Kidney epithelial cell (primary cell): ENCODE data around the gene AKAP13. TPM values are rescaled to one million over a fixed set of nuclear protein-coding genes. Genes with fewer than 3 reads are reported as not detected.

Experiments used
- DNase-seq: peaks from one replicate; pipeline ENCODE4 v3.0.0-alpha.2; 2010; ENCODE audit warnings: low read depth
- H3K27me3 ChIP-seq: 2 replicates; pipeline ENCODE4 v1.6.0; 2011; ENCODE audit warnings: low read length; ENCODE audit not compliant: control insufficient read depth, insufficient read depth
- H3K36me3 ChIP-seq: 2 replicates; pipeline ENCODE4 v1.5.1; 2011; ENCODE audit warnings: low read length; ENCODE audit not compliant: control insufficient read depth, insufficient read depth
- H3K4me3 ChIP-seq: 2 replicates; pipeline ENCODE4 v1.5.1; 2011; ENCODE audit warnings: low read depth, mild to moderate bottlenecking, control low read depth, low read length
- total RNA-seq: library from RNA; depleted of rRNA; stranded (reverse); fragments of >200 nt; gene quantifications from 2 replicates; pipeline ENCODE4 v1.2.3, GENCODE V29; 2015
- TF ChIP-seq, protein P1 (sequence below): IDR thresholded peaks from 2 replicates; pipeline ENCODE4 v1.5.1; 2011; ENCODE audit warnings: mild to moderate bottlenecking, moderate library complexity, low read length, control low read depth, inconsistent platforms; ENCODE audit not compliant: insufficient read depth, poor library complexity, severe bottlenecking

The AKAP13 gene
- total RNA-seq, 1 donor from 2014 or later: 54.0 TPM

DNA sequence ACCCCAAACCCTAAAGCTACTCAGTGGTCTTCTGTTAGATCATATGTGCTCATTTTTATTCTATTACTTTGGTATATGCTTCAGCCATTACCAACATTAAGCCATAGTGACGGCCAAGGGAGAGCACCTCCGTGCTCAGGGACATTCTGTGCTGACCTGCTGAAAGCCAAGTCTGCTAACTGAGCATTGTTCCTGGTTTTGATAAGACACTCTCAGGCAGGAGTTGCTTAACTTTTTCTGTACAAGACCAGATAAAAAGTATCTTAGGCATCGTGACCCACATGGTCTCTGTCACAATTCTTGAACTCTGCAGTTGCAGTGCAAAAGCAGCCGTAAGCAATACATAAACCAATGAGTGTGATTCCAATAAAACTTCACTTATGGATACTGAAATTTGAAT is 313.7 kb downstream of the AKAP13 start:
- TF ChIP-seq, protein P1, sequence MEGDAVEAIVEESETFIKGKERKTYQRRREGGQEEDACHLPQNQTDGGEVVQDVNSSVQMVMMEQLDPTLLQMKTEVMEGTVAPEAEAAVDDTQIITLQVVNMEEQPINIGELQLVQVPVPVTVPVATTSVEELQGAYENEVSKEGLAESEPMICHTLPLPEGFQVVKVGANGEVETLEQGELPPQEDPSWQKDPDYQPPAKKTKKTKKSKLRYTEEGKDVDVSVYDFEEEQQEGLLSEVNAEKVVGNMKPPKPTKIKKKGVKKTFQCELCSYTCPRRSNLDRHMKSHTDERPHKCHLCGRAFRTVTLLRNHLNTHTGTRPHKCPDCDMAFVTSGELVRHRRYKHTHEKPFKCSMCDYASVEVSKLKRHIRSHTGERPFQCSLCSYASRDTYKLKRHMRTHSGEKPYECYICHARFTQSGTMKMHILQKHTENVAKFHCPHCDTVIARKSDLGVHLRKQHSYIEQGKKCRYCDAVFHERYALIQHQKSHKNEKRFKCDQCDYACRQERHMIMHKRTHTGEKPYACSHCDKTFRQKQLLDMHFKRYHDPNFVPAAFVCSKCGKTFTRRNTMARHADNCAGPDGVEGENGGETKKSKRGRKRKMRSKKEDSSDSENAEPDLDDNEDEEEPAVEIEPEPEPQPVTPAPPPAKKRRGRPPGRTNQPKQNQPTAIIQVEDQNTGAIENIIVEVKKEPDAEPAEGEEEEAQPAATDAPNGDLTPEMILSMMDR: no peak
- H3K36me3 ChIP-seq: no peaks in the 10 kb centered on the region
- no peak for DNase-seq
- H3K4me3 ChIP-seq: no peak overlapping the region
- no peaks in the 10 kb centered on the region for H3K27me3 ChIP-seq

DNA sequence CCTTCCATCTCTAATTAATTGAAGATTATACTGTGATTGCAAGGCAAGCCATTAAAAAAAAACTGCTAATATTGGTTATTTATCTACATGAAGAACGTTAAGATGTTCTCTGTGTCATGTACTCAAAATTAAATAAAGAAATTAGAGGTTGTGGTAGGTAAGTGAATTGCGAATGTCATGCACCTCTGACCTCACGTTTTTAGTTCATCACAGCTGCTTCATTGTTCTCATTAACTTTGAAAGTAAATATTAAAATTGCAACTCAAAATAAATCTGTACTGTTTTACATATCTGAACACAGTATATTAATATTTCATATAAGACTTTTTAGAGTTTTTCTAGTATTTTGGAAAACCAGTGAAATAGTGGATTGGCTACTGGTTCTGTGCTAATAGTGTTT is 320.4 kb downstream of the AKAP13 start:
- Histone ChIP-seq H3K27me3 (no peaks in the 10 kb centered on the region), H3K36me3 (no peaks in the 10 kb centered on the region), H3K4me3 (no peak overlapping the region)
- TF ChIP-seq, protein P1: no peak
- no peak for DNase-seq

DNA sequence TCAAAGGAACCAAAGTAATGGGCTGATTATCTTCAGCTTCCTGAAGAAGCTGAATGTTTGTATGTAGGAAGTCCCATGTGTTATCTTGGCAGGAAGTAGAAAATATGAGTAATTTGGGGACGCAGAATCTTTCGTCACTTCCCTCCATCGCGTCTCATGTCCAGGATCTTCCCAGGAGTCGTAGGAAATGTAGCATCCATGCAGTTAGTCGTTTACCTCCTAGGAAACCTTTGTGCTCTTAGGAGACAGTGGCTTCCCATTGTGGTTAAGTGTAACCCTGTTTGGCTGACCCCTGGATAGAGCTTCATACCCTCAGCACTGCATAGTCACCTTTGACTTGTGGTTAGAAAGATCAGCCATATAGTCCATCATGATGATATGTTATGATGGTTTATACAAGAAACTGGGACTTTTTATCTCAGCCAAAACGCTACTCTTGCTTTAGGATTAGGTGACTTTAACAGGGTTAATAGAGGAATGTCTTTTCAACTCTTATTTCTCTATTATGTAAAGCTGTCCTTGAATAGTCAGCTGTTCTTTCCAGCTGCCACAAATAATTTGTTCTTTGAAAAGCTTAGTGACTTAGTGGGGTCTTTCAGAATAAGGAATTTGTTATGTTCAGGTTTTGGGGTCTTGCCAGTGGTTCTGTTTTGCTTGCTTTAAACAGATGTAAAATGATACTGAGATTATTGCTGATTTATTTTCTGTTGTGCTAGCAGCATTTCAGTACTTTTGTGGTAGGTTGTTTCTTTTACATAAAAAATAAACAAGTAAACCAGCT is 322.1 kb downstream of the AKAP13 start:
- Histone ChIP-seq H3K27me3 (no peaks in the 10 kb centered on the region), H3K4me3 (no peak overlapping the region), H3K36me3 (no peaks in the 10 kb centered on the region)
- TF ChIP-seq, protein P1: no peak
- no peak for DNase-seq

DNA sequence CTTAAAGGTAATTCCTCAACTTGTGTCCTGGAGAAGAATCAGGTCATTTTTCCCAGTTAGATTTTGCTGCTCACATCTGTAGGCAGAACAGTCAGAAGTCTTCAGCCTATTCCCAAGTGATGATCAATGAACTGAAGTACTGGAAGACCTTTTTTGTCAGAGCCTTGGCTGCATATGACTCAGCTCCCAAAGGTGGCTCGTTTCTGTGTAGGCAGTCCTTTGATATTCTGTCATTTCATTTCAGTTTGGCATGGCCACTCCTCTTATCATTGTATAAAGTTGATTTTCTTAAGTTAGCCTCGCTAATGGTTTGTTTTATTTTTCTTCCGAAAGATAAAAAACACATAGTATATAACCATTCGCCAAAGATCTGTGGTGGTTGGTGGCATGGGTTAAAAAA is 323.7 kb downstream of the AKAP13 start:
- H3K36me3 ChIP-seq: no peaks in the 10 kb centered on the region
- TF ChIP-seq, protein P1: no peak
- DNase-seq: no peak

DNA sequence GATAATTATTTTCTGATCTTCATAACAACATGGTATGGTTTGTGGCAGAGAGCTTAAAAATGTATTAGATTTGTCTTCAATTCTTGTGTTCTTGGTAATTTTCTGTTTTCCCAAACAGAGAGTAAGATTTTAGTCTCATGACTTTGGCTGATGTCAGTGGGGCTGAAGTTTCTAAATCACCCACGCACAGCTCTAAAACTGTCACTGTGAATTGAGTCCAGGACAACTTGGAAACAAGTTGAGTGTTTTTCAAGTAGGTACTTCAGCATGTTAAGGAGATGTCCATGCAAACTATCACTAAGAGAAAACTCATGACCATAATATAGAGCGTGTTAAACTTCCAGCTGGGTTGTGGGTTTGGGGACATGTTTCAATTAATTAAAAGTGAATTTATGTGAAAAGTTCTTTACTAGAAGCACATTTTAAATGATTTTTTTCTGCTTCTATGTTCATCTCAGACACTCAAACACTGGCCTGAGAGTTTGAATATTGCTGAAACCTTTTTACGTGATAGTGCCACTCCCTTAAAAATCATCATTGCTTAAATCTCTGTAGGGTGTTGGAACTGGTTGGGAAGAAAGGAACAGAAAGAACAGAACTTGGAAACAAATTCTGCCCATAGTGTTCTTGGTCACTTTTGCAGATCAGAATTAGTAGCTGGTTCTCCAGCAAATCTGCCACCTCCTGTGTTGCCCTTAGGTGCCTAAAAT is 324.5 kb downstream of the AKAP13 start:
- H3K4me3 ChIP-seq: no peak overlapping the region
- no peaks in the 10 kb centered on the region for H3K27me3 ChIP-seq
- DNase-seq: no peak
- H3K36me3 ChIP-seq: no peaks in the 10 kb centered on the region
- TF ChIP-seq, protein P1: no peak

More for the DNA sequence above, 323.7 kb downstream of the AKAP13 start:
- no peak overlapping the region for H3K4me3 ChIP-seq
- H3K27me3 ChIP-seq: no peaks in the 10 kb centered on the region
